NCI-H82 treated with DMSO at 0.1 percent for 48 hours (cell line): ENCODE measurements around the gene PCDHGA8.
"Not testable (repeated sequence)": the region's sequence is repeated elsewhere in the genome, so short reads cannot be mapped to it uniquely, and the experiment has no call there.

ENCODE experiments used
- DNase-seq: peaks from one replicate; lab custom pipeline; 2025; ENCODE audit not compliant: unreplicated experiment; lab: John Stamatoyannopoulos, UW

The PCDHGA8 gene

GRCh38 chr5:141369994-141370848 lies 22.2 kb upstream of the PCDHGA8 start, which contains the start of gene PCDHGB3:
Gene PCDHGB3, plus strand, starts transcription at chr5:141370242. Its CDS starts 153 bp downstream, at chr5:141370395.
- DNase-seq: no peak

GRCh38 chr5:141371572-141372475 lies 20.6 kb upstream of the PCDHGA8 start:
- DNase-seq: no peak

GRCh38 chr5:141373673-141374317 lies 18.6 kb upstream of the PCDHGA8 start, which contains the start of gene PCDHGA6:
Gene PCDHGA6, plus strand, starts transcription at chr5:141373891. Its CDS starts 193 bp downstream, at chr5:141374084.
- DNase-seq: no peak

DNA sequence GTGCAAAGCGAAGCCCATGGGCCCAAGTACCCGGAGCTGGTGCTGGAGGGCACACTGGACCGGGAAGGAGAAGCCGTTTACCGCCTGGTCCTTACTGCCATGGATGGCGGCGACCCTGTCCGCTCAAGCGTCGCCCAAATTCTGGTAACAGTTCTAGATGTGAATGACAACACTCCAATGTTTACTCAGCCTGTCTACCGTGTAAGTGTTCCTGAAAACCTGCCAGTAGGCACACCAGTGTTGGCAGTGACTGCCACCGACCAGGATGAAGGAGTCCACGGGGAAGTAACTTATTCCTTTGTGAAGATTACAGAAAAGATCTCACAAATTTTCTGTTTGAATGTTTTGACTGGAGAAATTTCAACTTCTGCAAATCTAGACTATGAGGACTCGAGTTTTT lies 17.8 kb upstream of the PCDHGA8 start:
- no peak for DNase-seq

DNA sequence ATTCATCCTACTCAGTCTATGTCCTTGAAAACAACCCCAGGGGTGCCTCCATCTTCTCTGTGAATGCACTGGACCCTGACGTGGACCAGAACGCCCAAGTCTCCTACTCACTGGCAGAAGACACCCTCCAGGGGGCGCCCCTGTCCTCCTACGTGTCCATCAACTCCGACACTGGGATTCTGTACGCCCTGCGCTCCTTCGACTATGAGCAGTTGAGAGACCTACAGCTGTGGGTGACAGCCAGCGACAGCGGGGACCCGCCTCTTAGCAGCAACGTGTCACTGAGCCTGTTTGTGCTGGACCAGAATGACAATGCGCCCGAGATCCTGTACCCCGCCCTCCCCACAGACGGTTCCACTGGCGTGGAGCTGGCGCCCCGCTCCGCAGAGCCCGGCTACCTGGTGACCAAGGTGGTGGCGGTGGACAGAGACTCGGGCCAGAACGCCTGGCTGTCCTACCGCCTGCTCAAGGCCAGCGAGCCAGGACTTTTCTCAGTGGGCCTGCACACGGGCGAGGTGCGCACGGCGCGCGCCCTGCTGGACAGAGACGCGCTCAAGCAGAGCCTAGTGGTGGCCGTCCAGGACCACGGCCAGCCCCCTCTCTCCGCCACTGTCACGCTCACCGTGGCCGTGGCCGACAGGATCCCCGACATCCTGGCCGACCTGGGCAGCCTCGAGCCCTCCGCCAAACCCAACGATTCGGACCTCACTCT lies 16.8 kb upstream of the PCDHGA8 start:
- DNase-seq: not testable (repeated sequence)

DNA sequence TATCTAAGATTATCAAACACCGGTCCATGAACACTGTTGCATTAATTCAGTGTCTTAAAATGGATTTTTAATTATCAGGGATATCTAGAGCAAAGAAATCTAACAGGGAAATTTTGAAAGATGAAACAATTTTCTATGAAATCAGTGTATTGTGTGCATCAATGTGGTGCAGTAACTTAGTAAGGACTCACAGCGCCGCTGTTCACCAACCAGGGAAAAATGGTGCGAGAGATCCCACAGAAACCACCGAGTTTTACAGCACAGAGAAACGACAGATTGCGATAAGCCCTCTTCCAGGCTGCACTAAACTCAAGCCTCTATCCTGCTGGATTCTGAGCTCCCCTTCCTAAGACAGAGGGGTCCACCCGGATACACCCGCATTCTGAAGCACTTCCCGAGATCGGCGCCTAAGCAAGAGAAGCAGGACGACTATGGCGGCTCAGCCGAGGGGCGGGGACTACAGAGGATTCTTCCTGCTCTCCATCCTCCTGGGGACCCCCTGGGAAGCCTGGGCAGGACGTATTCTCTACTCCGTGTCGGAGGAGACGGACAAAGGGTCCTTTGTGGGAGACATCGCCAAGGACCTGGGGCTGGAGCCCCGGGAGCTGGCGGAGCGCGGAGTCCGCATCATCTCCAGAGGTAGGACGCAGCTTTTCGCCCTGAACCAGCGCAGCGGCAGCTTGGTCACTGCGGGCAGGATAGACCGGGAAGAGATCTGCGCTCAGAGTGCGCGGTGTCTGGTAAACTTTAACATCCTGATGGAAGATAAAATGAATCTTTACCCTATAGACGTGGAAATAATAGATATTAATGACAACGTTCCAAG lies 9.8 kb upstream of the PCDHGA8 start, which contains the start of gene PCDHGA7:
PCDHGA7 (plus strand) TSS at position 274 of the 826 bp plus-strand sequence; CDS start at position 432, 158 bp downstream.
- DNase-seq: no peak

GRCh38 chr5:141383345-141383744 lies 9.1 kb upstream of the PCDHGA8 start:
- DNase-seq: no peak

GRCh38 chr5:141384471-141385267 lies 7.8 kb upstream of the PCDHGA8 start:
- no peak for DNase-seq

GRCh38 chr5:141387557-141388311 lies 4.7 kb upstream of the PCDHGA8 start, which contains the start of gene PCDHGB4:
Gene PCDHGB4, plus strand, starts transcription at chr5:141387698. Its CDS starts 187 bp downstream, at chr5:141387885.
- not testable (repeated sequence) for DNase-seq

DNA sequence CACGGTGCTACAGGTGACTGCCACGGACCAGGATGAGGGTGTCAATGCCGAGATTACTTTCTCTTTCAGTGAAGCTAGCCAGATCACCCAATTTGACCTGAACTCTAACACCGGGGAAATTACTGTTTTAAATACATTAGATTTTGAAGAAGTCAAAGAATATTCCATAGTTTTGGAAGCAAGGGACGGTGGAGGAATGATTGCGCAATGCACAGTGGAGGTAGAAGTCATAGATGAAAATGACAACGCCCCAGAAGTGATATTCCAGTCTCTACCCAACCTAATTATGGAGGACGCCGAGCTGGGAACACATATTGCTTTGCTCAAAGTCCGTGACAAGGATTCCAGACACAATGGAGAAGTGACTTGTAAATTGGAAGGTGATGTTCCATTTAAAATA lies 3.8 kb upstream of the PCDHGA8 start:
- no peak for DNase-seq

DNA sequence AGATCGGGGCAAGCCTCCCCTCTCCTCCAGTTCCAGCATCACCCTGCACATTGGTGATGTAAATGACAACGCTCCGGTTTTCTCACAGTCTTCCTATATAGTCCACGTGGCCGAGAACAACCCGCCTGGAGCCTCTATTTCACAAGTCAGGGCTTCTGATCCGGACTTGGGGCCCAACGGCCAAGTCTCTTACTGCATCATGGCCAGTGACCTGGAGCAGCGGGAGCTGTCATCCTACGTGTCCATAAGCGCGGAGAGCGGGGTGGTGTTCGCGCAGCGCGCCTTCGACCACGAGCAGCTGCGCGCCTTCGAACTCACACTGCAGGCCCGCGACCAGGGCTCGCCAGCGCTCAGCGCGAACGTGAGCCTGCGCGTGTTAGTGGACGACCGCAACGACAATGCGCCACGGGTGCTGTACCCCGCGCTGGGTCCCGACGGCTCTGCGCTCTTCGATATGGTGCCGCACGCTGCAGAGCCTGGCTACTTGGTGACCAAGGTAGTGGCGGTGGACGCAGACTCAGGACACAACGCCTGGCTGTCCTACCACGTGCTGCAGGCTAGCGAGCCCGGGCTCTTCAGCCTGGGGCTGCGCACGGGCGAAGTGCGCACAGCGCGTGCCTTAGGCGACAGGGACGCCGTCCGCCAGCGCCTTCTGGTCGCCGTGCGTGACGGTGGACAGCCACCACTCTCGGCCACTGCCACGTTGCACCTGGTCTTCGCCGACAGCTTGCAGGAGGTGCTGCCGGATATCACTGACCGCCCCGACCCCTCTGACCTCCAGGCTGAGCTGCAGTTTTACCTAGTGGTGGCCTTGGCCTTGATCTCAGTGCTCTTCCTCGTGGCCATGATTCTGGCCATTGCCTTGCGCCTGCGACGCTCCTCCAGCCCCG lies 3.0 kb upstream of the PCDHGA8 start:
- no peak for DNase-seq

DNA sequence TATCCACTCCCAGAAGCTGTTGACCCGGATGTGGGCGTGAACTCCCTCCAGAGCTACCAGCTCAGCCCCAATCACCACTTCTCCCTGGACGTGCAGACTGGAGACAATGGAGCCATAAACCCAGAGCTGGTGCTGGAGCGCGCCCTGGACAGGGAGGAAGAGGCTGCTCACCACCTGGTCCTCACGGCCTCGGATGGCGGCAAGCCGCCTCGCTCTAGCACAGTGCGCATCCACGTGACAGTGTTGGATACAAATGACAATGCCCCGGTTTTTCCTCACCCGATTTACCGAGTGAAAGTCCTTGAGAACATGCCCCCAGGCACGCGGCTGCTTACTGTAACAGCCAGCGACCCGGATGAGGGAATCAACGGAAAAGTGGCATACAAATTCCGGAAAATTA lies 834 bp downstream of the PCDHGA8 start:
- no peak for DNase-seq

GRCh38 chr5:141394401-141395187 lies 2.2 kb downstream of the PCDHGA8 start:
- not testable (repeated sequence) for DNase-seq

GRCh38 chr5:141397756-141398551 lies 5.5 kb downstream of the PCDHGA8 start, which contains the start of gene PCDHGB5:
Gene PCDHGB5, plus strand, starts transcription at chr5:141397947. Its CDS starts 181 bp downstream, at chr5:141398128.
- not testable (repeated sequence) for DNase-seq

- no peak for DNase-seq
These were observed 6.2 kb downstream of the PCDHGA8 start for GRCh38 chr5:141398608-141399007.
